Panc1 (cell line): ENCODE results near the gene SETD7. TPM values are rescaled to one million over a fixed set of nuclear protein-coding genes. Genes with fewer than 3 reads are reported as not detected.

Source experiments
- ATAC-seq: fragments of 200-7000 bp; cut with Tn5 transposase; 2 replicates; pipeline ENCODE4 v1.9.1; 2020; ENCODE audit warnings: mild to moderate bottlenecking, moderate library complexity
- BruUV-seq: library from RNA; stranded (reverse); fragments of 400-500 nt; replicated peaks from 2 replicates; lab custom pipeline; 2021; lab: Mats Ljungman, UMichigan
- CTCF ChIA-PET: fragments of 300-600 bp; sonication (Branson Sonifier 250); formaldehyde crosslinking; loops from one replicate; lab custom pipeline; 2022; ENCODE audit warnings: antibody characterized with exemption; lab: Charles Lee
- POLR2A ChIA-PET: fragments of 300-600 bp; sonication (Branson Sonifier 250); formaldehyde crosslinking; loops from one replicate; lab custom pipeline; 2022; ENCODE audit warnings: antibody characterized with exemption; lab: Charles Lee
- DNase-seq: peaks from one replicate; pipeline ENCODE4 v3.0.0-alpha.2; 2010; ENCODE audit warnings: low read depth, low spot score
- H3K27ac ChIP-seq: 2 replicates; pipeline ENCODE4 v1.5.1; 2011; ENCODE audit warnings: mild to moderate bottlenecking, low read length, inconsistent platforms
- H3K27me3 ChIP-seq: fragments of 200-500 bp; sonication (Bioruptor generic); 2 replicates; pipeline ENCODE4 v1.6.0; 2014; ENCODE audit warnings: low read length, inconsistent platforms; ENCODE audit not compliant: control insufficient read depth, insufficient read depth
- H3K36me3 ChIP-seq: fragments of 200-500 bp; sonication (Bioruptor generic); 2 replicates; pipeline ENCODE4 v1.5.1; 2014; ENCODE audit warnings: inconsistent platforms, mild to moderate bottlenecking, low read length, moderate library complexity; ENCODE audit not compliant: control insufficient read depth, insufficient read depth
- H3K4me1 ChIP-seq: 2 replicates; pipeline ENCODE4 v1.5.1; 2011; ENCODE audit warnings: inconsistent platforms, mild to moderate bottlenecking, low read length, moderate library complexity; ENCODE audit not compliant: control insufficient read depth, insufficient read depth
- H3K4me3 ChIP-seq, 2 experiments: 2 replicates each; pipeline ENCODE4 v1.5.1; 2011 to 2012; ENCODE audit warnings: low read depth in 2 of 2, low read length in 2 of 2, mild to moderate bottlenecking in 2 of 2, inconsistent platforms in 1 of 2, moderate library complexity in 1 of 2
- H3K9me3 ChIP-seq: fragments of 200-500 bp; sonication (Bioruptor generic); 2 replicates; pipeline ENCODE4 v1.5.1; 2014; ENCODE audit warnings: low read depth, mild to moderate bottlenecking, inconsistent platforms, low read length, moderate library complexity; ENCODE audit not compliant: control insufficient read depth, insufficient read depth
- CTCF ChIP-seq: fragments of 450-650 bp; IDR thresholded peaks from 2 replicates; pipeline ENCODE4 v1.5.1; 2017; ENCODE audit warnings: mild to moderate bottlenecking
- POLR2AphosphoS5 ChIP-seq: IDR thresholded peaks from 2 replicates; pipeline ENCODE4 v1.6.1; 2012; ENCODE audit warnings: mild to moderate bottlenecking, low read depth, low read length, moderate library complexity
- REST ChIP-seq, 2 experiments: IDR thresholded peaks; 2 replicates each; pipeline ENCODE4 v1.6.1; 2011 to 2012; ENCODE audit warnings: low read depth in 2 of 2, control low read depth in 1 of 2, low read length in 1 of 2, mild to moderate bottlenecking in 1 of 2, moderate library complexity in 1 of 2; ENCODE audit not compliant: insufficient read depth in 1 of 2
- SIN3A ChIP-seq: IDR thresholded peaks from 2 replicates; pipeline ENCODE4 v1.6.1; 2012; ENCODE audit warnings: low read depth, mild to moderate bottlenecking, low read length, moderate library complexity, borderline replicate concordance; ENCODE audit not compliant: insufficient read depth
- TCF7L2 ChIP-seq: IDR thresholded peaks from 2 replicates; pipeline ENCODE4 v1.6.1; 2011; ENCODE audit warnings: mild to moderate bottlenecking, low read depth, low read length, inconsistent platforms
- in situ Hi-C: cut with HindIII; loops from 2 replicates; pipeline ENCODE4 v1.10.0; 2016; ENCODE audit warnings: low sequenced_read_pairs, low pct_unique_long_range_greater_than_20kb
- intact Hi-C: fragments of 100-400 bp; cut with micrococcal nuclease; formaldehyde crosslinking; loops from one replicate; pipeline ENCODE4 v1.10.0; 2022; ENCODE audit not compliant: unreplicated experiment
- total RNA-seq: library from RNA; stranded (reverse); gene quantifications from one replicate; pipeline ENCODE4 v1.2.1, GENCODE V29; 2021; ENCODE audit not compliant: unreplicated experiment

The SETD7 gene
- total RNA-seq, 1 experiment from 2014 or later, result 24.8 TPM

GRCh38 chr4:139589336-139590018 lies 33.5 kb upstream of the SETD7 start:
- H3K27me3 ChIP-seq, result no peaks in the 10 kb centered on the region
- ChIA-PET CTCF (no interaction called here), POLR2A (no interaction called here)
- ATAC-seq (no peak), DNase-seq (no peak)
- H3K4me3 ChIP-seq, result no peak overlapping the region
- intact Hi-C loops, result no loop called here
- in situ Hi-C loops, result no loop called here
- H3K27ac ChIP-seq, result no peak overlapping the region
- H3K9me3 ChIP-seq, result no peaks in the 10 kb centered on the region
- no peaks in the 10 kb centered on the region for H3K36me3 ChIP-seq
- no TSS peak for BruUV-seq
- TF ChIP-seq REST (IDR thresholded peaks at IDR 0.05; ENCODE audit: insufficient read depth in 1 of 2, low read depth in 2 of 2, low read length in 1 of 2) (no peak), SIN3A (no peak), TCF7L2 (no peak), POLR2AphosphoS5 (no peak), CTCF (no peak)
- H3K4me1 ChIP-seq, result no peaks in the 10 kb centered on the region

GRCh38 chr4:139587446-139587845 lies 31.4 kb upstream of the SETD7 start:
- ATAC-seq, result no peak
- Histone ChIP-seq H3K36me3 (no peaks in the 10 kb centered on the region), H3K9me3 (no peaks in the 10 kb centered on the region), H3K4me1 (no peaks in the 10 kb centered on the region), H3K27ac (no peak overlapping the region), H3K4me3 (no peak overlapping the region), H3K27me3 (no peaks in the 10 kb centered on the region)
- TF ChIP-seq POLR2AphosphoS5, result no peak
- no peak for TF ChIP-seq TCF7L2
- TF ChIP-seq REST (IDR thresholded peaks at IDR 0.05; ENCODE audit: insufficient read depth in 1 of 2, low read depth in 2 of 2, low read length in 1 of 2), result no peak
- TF ChIP-seq SIN3A, result no peak
- TF ChIP-seq CTCF, result no peak
- in situ Hi-C loops (no loop called here), intact Hi-C loops (no loop called here)
- no peak for DNase-seq
- POLR2A ChIA-PET, result no interaction called here
- CTCF ChIA-PET, result no interaction called here
- no TSS peak for BruUV-seq
